B cell (primary cell): Measurements from ENCODE around the gene ARGFX.

ENCODE experiments used
- EZH2 ChIP-seq: IDR thresholded peaks from 2 replicates; pipeline ENCODE4 v1.6.1; 2012; ENCODE audit warnings: borderline replicate concordance, low read depth, mild to moderate bottlenecking, moderate library complexity, low read length; ENCODE audit not compliant: insufficient read depth, poor library complexity, severe bottlenecking
- TF ChIP-seq, protein P1 (sequence below): fragments of 200-600 bp; IDR thresholded peaks from one replicate; pipeline ENCODE4 v1.8.0; 2022; ENCODE audit warnings: antibody characterized with exemption, mild to moderate bottlenecking

DNA sequence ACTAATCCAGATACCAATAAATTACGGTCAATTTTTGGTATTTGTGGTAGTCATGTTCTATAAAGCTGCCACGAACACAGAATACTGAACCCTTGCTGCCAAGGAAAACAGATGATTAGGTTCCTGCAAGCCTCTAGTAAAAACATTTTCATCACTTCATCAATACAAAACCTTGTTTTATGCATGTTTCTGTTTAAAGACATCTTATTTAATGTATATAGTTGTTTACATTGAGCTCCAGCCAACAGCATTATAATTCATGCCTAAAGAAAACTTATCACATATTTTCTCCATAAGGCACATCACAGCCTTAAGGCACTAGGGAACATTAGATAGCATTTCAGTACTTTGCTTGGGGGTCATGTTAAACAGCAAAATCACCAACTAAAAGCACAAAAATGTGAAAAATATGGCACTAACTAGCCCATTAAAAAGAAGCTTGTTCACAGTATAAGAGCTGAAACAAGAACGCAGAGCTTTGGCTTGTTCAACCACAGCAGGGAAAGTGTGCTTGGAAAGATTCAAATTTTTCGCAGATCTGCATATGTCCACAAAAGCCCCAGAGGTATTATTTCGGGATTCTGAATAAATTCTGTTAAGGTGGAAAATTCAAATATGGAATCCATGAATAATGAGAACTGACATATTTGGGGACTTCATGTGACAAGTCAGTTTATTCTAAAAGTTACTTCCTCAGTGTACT, 49.6 kb upstream of the ARGFX start:
- TF ChIP-seq, protein P1, sequence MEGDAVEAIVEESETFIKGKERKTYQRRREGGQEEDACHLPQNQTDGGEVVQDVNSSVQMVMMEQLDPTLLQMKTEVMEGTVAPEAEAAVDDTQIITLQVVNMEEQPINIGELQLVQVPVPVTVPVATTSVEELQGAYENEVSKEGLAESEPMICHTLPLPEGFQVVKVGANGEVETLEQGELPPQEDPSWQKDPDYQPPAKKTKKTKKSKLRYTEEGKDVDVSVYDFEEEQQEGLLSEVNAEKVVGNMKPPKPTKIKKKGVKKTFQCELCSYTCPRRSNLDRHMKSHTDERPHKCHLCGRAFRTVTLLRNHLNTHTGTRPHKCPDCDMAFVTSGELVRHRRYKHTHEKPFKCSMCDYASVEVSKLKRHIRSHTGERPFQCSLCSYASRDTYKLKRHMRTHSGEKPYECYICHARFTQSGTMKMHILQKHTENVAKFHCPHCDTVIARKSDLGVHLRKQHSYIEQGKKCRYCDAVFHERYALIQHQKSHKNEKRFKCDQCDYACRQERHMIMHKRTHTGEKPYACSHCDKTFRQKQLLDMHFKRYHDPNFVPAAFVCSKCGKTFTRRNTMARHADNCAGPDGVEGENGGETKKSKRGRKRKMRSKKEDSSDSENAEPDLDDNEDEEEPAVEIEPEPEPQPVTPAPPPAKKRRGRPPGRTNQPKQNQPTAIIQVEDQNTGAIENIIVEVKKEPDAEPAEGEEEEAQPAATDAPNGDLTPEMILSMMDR, result no peak
- no peak for TF ChIP-seq EZH2
